HepG2 (cell line): ENCODE measurements around the gene RAPGEF6. TPM values are rescaled to one million over a fixed set of nuclear protein-coding genes. Genes with fewer than 3 reads are reported as not detected.

ENCODE experiments used
- ATF1 ChIP-seq: IDR thresholded peaks from 2 replicates; pipeline ENCODE4 v1.6.1; 2016; ENCODE audit warnings: mild to moderate bottlenecking, control low read depth
- GATAD1 ChIP-seq: IDR thresholded peaks from 2 replicates; pipeline ENCODE4 v1.6.1; 2016; ENCODE audit warnings: missing genetic modification reagents, missing compliant biosample characterization
- HMG20B ChIP-seq: conservative IDR thresholded peaks from 2 replicates; pipeline ENCODE4 v1.6.1; 2016; ENCODE audit warnings: missing genetic modification reagents, missing compliant biosample characterization
- MEF2D ChIP-seq: sonication (generic); formaldehyde crosslinking; IDR thresholded peaks from 2 replicates; pipeline ENCODE4 v1.5.1; 2020; ENCODE audit warnings: mild to moderate bottlenecking, missing genetic modification reagents
- RORA ChIP-seq: sonication (generic); formaldehyde crosslinking; IDR thresholded peaks from 2 replicates; pipeline ENCODE4 v1.5.0; 2020; ENCODE audit warnings: mild to moderate bottlenecking, missing genetic modification reagents, moderate library complexity
- YEATS2 ChIP-seq: sonication (generic); formaldehyde crosslinking; IDR thresholded peaks from 2 replicates; pipeline ENCODE4 v1.4.0; 2020; ENCODE audit warnings: missing genetic modification reagents, borderline replicate concordance
- ZFP36L1 ChIP-seq: sonication (generic); formaldehyde crosslinking; IDR thresholded peaks from 2 replicates; pipeline ENCODE4 v1.8.0; 2022; ENCODE audit warnings: mild to moderate bottlenecking, missing genetic modification reagents, moderate library complexity
- ZNF629 ChIP-seq: sonication (generic); formaldehyde crosslinking; conservative IDR thresholded peaks from 2 replicates; pipeline ENCODE4 v1.5.0; 2020; ENCODE audit warnings: missing genetic modification reagents
- polyA plus RNA-seq, 8 experiments: library from polyadenylated mRNA; depleted of rRNA in 3 of 8; stranded (reverse) in 7 of 8; unstranded in 1 of 8; fragments of >200 nt; fragmentation: Illumina TruSeq in 4 of 8; extraction: Trizol in 4 of 8; gene quantifications; 2 replicates each; pipeline versions ENCODE4 v1.2.1 to v1.2.3, GENCODE V29; 2011 to 2016; ENCODE audit warnings: low read depth in 4 of 8, missing spikeins in 1 of 8, mixed read lengths in 1 of 8; ENCODE audit not compliant: insufficient read depth in 1 of 8
- total RNA-seq, 5 experiments: library from RNA; depleted of rRNA; stranded (reverse); fragments of >200 nt; fragmentation: Illumina TruSeq; extraction: Trizol; gene quantifications; 2 replicates each; pipeline ENCODE4 v1.2.3, GENCODE V29; 2016; ENCODE audit warnings: low read depth in 1 of 5
- TF ChIP-seq, protein P1 (sequence below): sonication (generic); formaldehyde crosslinking; IDR thresholded peaks from 2 replicates; pipeline ENCODE4 v1.4.0; 2020; ENCODE audit warnings: missing genetic modification reagents
- TF ChIP-seq, protein P2 (sequence below): sonication (generic); formaldehyde crosslinking; IDR thresholded peaks from 2 replicates; pipeline ENCODE4 v1.9.0; 2022; ENCODE audit warnings: low read depth, missing genetic modification reagents
- TF ChIP-seq, protein P3 (sequence below), 2 experiments: sonication (generic) in 1 of 2; formaldehyde crosslinking in 1 of 2; IDR thresholded peaks; 2 replicates each; pipeline versions ENCODE4 v1.4.0 to v1.6.1; 2018 to 2020; ENCODE audit warnings: missing genetic modification reagents in 2 of 2, borderline replicate concordance in 1 of 2, low read depth in 1 of 2, mild to moderate bottlenecking in 1 of 2, missing biosample characterization in 1 of 2
- TF ChIP-seq, protein P4 (sequence below), 2 experiments: fragments of 450-650 bp in 1 of 2; sonication (generic) in 1 of 2; formaldehyde crosslinking; IDR thresholded peaks; 2 replicates each; pipeline versions ENCODE4 v1.5.0 to v1.8.0; 2020 to 2022; ENCODE audit warnings: mild to moderate bottlenecking in 1 of 2, missing genetic modification reagents in 1 of 2
- TF ChIP-seq, protein P5 (sequence below): IDR thresholded peaks from 2 replicates; pipeline ENCODE4 v1.4.0; 2020; ENCODE audit warnings: mild to moderate bottlenecking, missing genetic modification reagents
- TF ChIP-seq, protein P6 (sequence below): sonication (generic); formaldehyde crosslinking; IDR thresholded peaks from 2 replicates; pipeline ENCODE4 v1.8.1; 2023; ENCODE audit warnings: mild to moderate bottlenecking, missing genetic modification reagents
- TF ChIP-seq, protein P7 (sequence below): fragments of 450-650 bp; IDR thresholded peaks from 2 replicates; pipeline ENCODE4 v1.6.1; 2017

The RAPGEF6 gene
- total and polyA plus RNA-seq, 2 of the 13 experiments (the other 11 are each of a cell fraction or from before 2014, with no cell fraction given): 7.7 to 24.6 TPM

DNA sequence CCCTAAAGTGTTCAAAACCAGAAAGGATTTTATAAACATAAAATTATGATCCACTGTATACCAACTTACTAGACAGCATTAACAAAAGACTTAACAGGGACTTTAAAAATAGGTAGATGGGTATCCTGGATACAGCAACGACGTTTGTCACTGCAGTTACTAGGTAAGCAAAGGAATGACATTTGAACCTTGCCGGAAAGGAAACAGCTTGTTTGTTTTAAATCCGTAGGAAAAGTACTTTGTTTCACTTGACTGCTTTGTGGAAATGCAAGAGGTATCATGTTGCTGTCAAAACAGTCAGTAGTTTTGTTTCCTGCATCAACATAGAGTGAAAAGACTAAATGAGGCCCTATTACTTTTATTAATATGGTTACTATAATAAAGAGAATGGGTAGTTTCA is 248.2 kb downstream of the RAPGEF6 start (continued):
- TF ChIP-seq YEATS2: no peak; the same call in 1 of the 2 replicates
- TF ChIP-seq, protein P1, sequence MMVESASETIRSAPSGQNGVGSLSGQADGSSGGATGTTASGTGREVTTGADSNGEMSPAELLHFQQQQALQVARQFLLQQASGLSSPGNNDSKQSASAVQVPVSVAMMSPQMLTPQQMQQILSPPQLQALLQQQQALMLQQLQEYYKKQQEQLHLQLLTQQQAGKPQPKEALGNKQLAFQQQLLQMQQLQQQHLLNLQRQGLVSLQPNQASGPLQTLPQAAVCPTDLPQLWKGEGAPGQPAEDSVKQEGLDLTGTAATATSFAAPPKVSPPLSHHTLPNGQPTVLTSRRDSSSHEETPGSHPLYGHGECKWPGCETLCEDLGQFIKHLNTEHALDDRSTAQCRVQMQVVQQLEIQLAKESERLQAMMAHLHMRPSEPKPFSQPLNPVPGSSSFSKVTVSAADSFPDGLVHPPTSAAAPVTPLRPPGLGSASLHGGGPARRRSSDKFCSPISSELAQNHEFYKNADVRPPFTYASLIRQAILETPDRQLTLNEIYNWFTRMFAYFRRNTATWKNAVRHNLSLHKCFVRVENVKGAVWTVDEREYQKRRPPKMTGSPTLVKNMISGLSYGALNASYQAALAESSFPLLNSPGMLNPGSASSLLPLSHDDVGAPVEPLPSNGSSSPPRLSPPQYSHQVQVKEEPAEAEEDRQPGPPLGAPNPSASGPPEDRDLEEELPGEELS (CRISPR knock-in tag): peak; percentile 86
- 0 out of 2 replicates have a peak, but pooled peaks have one; percentile 35 for TF ChIP-seq GATAD1 (CRISPR knock-in tag)
- no peak for TF ChIP-seq RORA
- TF ChIP-seq, protein P2, sequence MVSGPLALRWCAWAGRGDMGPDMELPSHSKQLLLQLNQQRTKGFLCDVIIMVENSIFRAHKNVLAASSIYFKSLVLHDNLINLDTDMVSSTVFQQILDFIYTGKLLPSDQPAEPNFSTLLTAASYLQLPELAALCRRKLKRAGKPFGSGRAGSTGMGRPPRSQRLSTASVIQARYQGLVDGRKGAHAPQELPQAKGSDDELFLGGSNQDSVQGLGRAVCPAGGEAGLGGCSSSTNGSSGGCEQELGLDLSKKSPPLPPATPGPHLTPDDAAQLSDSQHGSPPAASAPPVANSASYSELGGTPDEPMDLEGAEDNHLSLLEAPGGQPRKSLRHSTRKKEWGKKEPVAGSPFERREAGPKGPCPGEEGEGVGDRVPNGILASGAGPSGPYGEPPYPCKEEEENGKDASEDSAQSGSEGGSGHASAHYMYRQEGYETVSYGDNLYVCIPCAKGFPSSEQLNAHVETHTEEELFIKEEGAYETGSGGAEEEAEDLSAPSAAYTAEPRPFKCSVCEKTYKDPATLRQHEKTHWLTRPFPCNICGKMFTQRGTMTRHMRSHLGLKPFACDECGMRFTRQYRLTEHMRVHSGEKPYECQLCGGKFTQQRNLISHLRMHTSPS: no peak
- TF ChIP-seq, protein P3, sequence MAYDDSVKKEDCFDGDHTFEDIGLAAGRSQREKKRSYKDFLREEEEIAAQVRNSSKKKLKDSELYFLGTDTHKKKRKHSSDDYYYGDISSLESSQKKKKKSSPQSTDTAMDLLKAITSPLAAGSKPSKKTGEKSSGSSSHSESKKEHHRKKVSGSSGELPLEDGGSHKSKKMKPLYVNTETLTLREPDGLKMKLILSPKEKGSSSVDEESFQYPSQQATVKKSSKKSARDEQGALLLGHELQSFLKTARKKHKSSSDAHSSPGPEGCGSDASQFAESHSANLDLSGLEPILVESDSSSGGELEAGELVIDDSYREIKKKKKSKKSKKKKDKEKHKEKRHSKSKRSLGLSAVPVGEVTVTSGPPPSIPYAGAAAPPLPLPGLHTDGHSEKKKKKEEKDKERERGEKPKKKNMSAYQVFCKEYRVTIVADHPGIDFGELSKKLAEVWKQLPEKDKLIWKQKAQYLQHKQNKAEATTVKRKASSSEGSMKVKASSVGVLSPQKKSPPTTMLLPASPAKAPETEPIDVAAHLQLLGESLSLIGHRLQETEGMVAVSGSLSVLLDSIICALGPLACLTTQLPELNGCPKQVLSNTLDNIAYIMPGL (CRISPR knock-in tag; IDR thresholded peaks at IDR 0.05; ENCODE audit: borderline replicate concordance in 1 of 2, low read depth in 1 of 2): no peak
- TF ChIP-seq HMG20B (CRISPR knock-in tag): no peak
- no peak for TF ChIP-seq ZNF629 (CRISPR knock-in tag)
- TF ChIP-seq, protein P4, sequence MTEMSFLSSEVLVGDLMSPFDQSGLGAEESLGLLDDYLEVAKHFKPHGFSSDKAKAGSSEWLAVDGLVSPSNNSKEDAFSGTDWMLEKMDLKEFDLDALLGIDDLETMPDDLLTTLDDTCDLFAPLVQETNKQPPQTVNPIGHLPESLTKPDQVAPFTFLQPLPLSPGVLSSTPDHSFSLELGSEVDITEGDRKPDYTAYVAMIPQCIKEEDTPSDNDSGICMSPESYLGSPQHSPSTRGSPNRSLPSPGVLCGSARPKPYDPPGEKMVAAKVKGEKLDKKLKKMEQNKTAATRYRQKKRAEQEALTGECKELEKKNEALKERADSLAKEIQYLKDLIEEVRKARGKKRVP (CRISPR knock-in tag; IDR thresholded peaks at IDR 0.05): peak in 1 of 2 experiments; percentile 68; a peak in 2 of 4 replicates
- TF ChIP-seq ATF1 (CRISPR knock-in tag): no peak
- 0 out of 2 replicates have a peak, but pooled peaks have one; percentile 47 for TF ChIP-seq MEF2D (CRISPR knock-in tag)
- TF ChIP-seq ZFP36L1 (CRISPR knock-in tag): no peak
- TF ChIP-seq, protein P5, sequence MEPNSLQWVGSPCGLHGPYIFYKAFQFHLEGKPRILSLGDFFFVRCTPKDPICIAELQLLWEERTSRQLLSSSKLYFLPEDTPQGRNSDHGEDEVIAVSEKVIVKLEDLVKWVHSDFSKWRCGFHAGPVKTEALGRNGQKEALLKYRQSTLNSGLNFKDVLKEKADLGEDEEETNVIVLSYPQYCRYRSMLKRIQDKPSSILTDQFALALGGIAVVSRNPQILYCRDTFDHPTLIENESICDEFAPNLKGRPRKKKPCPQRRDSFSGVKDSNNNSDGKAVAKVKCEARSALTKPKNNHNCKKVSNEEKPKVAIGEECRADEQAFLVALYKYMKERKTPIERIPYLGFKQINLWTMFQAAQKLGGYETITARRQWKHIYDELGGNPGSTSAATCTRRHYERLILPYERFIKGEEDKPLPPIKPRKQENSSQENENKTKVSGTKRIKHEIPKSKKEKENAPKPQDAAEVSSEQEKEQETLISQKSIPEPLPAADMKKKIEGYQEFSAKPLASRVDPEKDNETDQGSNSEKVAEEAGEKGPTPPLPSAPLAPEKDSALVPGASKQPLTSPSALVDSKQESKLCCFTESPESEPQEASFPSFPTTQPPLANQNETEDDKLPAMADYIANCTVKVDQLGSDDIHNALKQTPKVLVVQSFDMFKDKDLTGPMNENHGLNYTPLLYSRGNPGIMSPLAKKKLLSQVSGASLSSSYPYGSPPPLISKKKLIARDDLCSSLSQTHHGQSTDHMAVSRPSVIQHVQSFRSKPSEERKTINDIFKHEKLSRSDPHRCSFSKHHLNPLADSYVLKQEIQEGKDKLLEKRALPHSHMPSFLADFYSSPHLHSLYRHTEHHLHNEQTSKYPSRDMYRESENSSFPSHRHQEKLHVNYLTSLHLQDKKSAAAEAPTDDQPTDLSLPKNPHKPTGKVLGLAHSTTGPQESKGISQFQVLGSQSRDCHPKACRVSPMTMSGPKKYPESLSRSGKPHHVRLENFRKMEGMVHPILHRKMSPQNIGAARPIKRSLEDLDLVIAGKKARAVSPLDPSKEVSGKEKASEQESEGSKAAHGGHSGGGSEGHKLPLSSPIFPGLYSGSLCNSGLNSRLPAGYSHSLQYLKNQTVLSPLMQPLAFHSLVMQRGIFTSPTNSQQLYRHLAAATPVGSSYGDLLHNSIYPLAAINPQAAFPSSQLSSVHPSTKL: peak; percentile 83
- TF ChIP-seq, protein P6, sequence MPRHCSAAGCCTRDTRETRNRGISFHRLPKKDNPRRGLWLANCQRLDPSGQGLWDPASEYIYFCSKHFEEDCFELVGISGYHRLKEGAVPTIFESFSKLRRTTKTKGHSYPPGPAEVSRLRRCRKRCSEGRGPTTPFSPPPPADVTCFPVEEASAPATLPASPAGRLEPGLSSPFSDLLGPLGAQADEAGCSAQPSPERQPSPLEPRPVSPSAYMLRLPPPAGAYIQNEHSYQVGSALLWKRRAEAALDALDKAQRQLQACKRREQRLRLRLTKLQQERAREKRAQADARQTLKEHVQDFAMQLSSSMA: no peak
- TF ChIP-seq, protein P7, sequence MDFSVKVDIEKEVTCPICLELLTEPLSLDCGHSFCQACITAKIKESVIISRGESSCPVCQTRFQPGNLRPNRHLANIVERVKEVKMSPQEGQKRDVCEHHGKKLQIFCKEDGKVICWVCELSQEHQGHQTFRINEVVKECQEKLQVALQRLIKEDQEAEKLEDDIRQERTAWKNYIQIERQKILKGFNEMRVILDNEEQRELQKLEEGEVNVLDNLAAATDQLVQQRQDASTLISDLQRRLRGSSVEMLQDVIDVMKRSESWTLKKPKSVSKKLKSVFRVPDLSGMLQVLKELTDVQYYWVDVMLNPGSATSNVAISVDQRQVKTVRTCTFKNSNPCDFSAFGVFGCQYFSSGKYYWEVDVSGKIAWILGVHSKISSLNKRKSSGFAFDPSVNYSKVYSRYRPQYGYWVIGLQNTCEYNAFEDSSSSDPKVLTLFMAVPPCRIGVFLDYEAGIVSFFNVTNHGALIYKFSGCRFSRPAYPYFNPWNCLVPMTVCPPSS: no peak
